Ammon's horn (tissue), 1 donor: ENCODE measurements around the gene PRKCE.

ENCODE experiments used
- DNase-seq: peaks from one replicate; pipeline ENCODE4 v3.0.0-alpha.2; 2016; ENCODE audit warnings: low spot score

PRKCE gene

DNA sequence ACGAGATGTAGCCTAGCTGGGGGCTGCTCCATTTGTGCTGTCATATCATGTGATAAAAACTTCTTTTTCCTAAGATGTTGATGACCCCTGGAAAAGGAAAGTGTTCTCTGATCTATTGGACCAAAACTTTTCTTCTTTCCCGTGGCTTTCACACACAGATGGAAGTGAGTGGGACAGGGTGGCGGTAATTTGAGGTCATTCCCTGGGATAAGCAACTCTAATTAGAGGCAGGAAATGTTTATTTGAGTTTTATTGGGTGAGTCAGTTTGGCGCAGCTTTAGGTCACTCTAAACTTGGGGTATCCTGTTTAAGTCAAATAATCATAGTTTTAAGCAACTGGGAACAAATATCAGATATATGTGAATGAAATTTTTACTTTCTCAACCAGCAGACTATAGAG, 424.8 kb downstream of the PRKCE start:
- DNase-seq: no peak

DNA sequence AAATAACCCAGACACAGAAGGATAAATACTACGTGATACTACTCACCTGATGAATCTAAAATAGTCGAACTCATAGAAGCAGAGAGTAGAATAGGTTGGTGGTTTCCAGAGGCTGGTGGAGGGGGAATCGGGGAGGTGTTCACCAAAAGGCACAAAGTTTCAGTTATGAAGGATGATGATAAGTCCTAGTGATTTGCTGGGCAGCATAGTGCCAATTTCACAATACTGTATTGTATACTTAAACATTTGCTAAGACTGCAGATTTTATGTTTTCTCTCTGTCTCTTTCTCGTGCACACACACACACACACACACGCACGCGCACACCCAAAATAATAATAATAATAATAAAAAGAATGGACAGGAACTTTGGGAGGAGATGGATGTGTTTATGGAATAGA, 425.4 kb downstream of the PRKCE start:
- DNase-seq: no peak

DNA sequence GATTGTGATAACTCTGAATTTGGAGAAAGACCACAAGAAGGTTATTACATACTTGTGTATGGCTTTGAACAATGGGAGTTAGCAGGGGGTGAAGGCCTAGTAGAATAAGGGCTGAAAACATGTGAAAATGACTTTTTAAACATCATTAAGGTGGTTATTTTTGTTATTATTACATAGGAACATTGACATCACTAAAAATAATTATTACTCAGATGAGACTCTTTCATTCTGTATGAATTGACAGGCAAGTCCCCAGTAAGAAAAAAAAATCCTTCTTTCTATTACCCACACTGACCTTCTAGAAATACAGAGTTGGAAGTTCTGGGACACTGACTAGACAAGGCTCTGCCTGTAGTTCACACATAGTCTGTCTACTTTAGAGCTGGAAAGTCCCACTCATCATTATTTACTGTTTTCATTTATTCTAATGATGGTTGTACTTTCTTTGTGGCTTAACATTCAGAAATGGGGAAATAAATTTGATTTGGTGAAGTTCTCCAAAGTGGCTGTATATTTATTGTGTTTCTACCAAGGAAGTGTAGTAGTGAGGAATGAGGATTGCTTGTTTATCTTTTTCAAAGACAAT, 426.1 kb downstream of the PRKCE start:
- DNase-seq: no peak

DNA sequence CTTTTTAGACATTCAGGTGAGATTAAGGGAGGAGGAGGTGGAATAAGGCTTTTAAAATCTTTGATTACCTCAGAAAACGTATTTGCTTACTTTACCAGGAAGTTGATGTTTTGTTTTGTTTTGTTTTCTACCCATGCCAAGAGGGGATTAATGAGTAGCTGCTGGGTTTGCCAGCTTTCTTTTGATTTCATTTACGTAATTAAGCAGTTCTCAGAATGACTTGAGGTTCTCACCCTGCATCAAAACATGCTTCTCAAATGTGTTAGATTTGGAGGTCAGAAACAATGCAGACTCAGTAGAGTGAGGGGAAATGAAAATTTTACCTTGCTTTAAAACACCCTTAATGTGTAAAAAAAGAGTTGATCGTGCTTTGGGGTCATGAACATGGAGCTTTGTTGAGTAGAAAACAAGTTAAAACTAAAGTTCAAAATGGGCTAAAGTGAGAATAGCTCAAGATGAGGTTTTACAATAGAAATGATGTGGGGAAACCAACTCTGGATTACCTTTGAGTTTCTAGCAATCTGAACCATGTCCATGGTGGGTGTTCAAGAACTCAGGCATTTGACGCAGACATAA, 428.6 kb downstream of the PRKCE start:
- DNase-seq: no peak

DNA sequence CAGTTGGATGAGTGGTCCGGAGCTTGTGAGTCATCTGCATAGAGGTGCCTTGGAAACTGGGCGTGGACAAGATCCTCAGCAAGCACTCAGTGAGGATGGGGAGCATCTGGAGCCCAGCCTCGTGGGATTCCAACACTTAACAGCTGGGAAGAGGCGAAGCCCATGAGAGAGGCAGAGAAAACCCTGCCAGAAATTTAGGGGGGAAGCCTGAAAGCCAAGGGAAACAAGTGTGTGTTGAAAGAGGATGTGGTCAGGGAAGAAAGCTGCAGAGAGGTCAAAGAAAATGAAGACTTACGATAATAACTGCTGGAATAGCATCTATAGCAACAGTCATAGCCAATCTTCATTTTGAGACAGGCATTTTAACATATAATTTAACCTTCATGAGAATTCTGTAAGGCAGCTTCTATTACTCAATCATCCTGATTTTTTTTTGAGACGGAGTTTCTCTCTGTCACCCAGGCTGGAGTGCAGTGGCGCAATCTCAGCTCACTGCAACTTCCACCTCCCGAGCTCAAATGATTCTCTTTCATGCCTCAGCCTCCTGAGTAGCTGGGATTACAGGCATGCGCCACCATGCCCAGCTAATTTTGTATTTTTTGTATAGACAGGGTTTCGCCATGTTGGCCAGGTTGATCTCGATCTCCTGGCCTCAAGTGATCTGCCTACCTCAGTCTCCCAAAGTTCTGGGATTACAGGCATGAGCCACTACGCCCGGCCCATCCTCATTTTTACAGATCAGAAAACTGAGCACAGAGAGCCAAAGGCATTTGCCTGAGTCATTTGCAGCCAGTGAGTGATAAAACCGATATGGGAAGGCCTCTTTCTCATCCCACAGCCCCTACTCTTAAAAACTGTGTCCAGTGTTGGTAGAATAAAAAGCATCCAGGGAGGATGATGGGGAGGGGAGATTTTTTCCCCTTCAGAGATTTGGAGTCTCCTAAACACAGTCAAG, 431.3 kb downstream of the PRKCE start:
- no peak for DNase-seq

DNA sequence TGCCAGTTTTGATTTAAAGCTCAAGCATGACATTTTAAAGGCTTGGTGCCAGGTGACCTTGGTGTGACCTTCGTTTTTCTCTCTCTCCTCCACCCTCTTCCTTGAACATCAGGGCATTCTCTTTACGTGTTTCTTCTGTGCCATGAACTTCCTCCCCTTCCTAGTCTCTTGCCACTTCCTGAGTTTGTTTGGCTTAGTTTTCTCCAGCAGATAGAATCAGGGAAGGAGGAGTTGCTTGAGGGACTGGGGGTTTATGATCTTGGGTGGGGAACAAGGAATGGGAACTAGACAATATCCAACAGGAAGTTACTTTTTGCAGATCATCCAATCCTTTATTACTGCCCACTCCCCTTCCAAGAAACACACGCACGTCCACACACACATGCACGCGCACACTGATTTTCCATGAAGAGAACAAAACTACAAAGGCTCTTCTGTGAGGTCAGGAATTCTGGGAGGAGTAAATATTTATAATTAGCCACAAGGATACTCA, 435.1 kb downstream of the PRKCE start:
- DNase-seq: no peak

DNA sequence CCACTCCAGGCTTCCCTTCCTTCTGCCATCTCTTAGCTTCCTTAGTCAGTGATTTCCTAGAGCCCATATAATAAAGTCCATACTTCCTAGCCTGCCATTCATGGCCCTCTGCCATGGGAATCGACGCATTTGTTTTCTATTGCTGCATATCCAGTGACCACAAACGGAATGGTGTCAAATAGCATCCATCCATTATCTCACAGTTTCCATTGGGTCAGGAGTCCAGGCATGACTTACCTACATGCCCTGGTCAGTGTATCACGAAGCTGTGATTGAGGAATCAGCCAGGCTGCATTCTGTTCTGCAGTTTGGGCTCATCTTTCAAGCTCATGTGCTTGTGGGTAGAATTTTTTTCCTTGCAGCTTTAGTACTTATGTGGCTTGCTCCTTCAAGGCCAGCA, 436.0 kb downstream of the PRKCE start:
- DNase-seq: no peak

DNA sequence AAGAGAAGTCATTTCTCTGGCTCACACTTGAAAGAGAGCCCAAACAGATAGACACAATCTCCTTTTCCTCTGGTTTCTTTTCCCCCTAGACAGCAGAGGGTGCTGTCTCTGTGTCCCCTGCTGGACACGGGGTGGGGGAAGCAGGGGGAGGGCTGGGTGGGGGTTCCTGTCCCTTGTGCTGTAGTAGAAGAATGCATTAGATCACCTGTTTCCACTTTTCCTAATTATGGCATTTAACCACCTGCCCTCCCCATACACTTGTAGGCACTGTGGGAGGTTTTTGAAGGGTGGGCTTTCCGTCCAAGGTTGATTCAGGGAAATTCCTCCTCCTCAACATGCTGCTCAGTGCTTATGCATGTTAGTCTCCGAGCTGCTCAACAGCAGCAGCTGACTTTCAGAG, 439.5 kb downstream of the PRKCE start:
- no peak for DNase-seq

DNA sequence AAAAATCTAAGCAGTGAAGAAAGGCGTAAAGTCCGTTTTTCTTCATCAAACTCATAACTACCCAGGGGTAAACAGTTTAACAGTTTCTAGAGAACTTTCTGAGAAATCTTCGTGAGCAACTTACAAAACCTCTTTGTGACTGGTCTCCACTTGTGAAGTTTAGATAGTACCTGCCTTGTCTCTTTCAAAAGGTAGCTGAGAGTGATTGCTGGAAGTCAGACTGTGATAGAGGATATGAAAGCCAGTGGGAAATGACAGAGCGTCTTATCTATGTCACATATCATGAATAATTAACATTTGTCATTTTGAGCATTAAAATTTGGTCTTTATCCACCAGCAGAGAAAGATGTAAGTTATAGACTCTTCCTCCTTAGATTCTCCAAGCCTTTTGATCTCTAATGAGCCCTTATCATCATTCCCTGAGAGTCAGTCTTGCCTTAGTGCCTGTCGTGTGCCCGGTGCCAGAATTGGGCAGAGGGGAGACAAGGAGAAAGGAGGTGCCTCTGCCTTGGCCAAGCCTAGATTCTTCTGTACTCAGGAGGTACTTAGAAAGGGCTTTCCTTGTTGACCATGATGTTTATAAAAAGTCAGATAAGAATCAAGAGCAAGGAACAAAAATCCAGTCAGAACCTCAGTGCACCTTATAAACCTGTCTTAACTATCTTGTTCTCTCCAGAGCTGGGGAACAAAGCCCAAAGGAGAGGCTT, 440.6 kb downstream of the PRKCE start:
- no peak for DNase-seq

DNA sequence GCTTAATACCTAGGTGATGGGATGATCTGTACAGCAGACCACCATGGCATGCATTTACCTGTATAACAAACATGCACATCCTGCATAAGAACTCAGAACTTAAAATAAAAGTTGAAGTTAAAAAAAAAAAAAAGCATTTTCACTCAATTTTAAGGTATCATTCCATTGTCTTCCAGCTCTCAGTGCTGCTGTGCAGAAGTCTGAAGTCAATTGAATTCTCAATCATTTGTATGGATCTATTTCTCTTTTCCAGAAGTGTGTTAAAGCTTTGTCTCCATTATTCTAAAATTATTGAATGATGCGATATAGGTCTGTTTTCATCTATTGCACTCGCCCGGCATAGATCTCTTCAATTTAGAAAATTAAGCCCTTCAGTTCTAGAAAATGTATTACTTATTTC, 443.2 kb downstream of the PRKCE start:
- no peak for DNase-seq

DNA sequence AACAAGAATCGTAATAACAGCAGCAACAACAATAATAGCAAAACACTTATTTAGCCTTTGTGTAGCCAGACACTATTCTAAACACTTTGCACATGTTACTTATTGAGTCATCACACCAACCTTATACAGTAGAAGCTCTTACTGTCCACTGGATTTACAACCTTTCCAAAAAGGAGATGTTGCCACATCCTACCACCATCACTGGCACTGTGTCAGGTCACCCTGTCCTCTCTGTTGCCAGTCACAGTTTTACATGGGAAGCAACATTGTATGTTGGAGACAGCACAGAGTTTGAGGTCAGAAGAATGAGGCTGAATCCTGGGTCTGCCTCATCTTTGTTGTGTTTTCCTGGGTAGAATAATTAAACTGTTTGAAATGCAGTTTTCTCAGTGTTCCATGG, 444.4 kb downstream of the PRKCE start:
- DNase-seq: no peak

DNA sequence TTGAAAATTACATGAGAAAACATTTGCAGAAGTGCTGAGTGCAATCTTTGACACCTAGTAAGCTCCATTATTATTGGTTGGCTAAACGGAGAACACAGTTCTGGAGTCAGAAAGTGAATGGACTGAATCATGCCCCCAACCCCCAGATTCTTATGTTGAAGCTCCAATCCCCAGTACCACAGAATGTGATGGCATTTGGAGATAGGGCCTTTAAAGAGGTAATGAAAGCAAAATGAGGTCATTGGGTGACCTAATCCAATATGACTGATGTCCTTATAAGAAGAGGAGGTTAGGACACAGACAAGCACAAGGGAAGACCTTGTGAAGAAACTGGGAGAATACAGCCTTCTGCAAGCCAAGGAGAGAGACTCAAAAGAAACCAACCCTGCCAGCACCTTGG, 444.8 kb downstream of the PRKCE start:
- DNase-seq: no peak

DNA sequence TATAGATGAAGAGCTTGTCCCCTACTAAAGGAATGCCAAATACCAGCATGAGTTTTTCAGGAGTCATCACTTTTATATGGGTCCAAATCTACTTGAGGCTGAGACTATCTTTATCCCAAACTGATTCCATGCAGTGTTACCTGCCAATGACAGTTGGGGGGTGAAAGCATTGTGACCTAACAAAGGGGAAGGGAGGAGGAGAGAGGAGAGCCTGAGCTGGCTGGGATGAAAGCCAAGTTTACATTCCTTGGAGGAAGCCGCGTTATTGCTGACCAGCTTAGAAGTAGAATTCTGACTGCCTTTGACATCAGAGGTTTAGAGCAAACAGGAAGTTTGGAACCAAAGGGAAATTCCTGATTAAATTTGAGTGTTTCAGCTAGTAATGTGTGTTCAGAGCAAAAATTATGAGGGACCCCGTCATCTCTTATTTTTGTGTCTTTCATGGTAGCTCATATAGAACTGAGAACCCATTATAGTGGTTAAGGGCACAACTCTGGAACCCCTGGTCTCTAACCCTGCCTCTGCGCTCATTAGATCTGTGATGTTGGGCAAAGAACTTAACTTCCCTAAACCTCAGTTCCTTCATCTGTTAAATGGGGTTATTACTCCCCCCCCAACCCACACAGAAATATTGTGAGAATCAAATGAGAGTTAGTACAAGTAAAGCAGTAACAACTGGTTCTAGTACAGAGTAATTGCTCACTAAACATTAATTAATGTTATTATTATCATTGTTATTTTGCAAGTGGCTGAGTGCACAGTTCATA, 446.4 kb downstream of the PRKCE start:
- DNase-seq: peak; percentile 72

DNA sequence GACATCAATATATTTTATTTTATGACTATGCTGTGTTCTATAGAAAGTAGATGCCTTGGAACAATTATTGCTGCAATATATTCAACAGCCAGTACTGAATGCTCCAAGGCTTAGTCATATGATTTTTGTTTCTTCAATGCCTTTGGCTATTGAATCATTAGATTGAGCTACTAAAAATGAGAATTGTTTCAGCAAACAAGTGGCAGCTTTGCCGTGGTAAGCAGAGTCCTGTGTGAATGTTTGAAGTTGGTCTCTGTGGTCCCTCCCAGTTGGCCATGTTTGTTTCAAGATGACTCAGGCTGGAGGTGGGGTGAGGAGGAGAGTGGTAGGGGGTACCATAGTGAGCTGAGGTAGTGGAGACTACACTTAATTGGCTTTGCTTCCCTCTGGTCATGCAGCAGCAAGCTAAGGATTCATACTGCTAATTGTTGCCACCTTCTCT, 447.2 kb downstream of the PRKCE start:
- no peak for DNase-seq

GRCh38 chr2:46101557-46102220, 450.2 kb downstream of the PRKCE start:
- DNase-seq: no peak

GRCh38 chr2:46106690-46107089, 455.2 kb downstream of the PRKCE start:
- DNase-seq: no peak

DNA sequence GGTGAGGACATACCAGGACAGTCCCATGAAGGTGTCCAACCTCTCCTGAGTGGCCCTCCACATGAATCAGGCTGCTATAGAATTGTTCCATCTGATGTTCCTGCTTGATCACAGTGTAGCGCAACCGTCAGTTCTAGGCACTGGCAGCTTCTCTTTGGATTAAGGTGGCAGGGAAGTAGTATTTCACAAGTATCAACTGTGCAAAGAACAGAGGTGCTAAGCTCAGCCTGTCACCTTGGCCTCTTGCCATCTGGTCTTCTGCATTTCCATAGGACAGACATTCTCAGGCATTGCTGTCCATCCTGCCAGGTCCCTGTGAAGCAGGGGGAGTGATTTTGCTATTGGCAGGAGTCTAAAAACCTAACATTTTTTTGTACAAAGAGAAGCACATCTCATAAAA, 463.5 kb downstream of the PRKCE start:
- DNase-seq: no peak

- no peak for DNase-seq
Measured at GRCh38 chr2:46116150-46116549, 464.7 kb downstream of the PRKCE start.

DNA sequence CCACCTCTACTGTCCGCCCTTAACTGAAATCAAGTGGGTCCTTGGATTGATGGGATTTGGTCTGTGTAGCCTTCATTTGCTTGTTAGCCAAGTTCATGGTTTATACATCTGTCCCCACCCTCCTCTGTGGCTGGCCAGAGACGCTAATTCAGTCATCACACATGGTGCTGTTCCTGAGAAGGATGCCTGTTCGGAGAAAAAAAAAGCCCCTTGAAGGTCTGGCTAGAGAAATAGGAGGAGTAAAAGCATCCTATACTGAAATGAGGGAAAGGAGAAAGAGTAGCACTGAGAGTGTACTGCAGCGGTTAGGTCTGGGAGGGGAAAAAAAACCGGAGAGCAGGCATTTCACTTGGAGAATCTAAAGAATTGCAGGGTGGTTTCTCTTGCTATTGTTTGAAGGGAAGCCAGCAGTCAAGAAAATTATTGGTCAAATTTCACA, 465.1 kb downstream of the PRKCE start:
- DNase-seq: no peak

DNA sequence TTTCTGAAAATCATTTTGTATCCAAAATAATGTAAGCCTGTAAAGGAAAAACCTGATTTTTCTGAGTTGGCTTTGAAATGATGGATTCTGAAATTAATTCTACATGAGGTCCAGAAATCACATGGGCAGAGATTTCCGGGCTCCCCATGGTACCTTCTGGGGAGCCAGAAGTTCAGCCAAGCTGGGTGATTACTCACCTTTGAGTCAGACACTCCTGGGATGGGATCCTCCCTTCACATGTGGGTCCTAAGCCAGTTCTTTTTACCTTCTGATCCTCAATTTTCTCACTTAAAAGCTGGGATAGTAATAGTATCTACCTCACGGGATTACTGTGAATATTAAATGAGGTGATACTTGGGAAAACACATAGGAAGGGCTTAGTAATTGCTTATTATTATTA, 465.9 kb downstream of the PRKCE start:
- DNase-seq: no peak

DNA sequence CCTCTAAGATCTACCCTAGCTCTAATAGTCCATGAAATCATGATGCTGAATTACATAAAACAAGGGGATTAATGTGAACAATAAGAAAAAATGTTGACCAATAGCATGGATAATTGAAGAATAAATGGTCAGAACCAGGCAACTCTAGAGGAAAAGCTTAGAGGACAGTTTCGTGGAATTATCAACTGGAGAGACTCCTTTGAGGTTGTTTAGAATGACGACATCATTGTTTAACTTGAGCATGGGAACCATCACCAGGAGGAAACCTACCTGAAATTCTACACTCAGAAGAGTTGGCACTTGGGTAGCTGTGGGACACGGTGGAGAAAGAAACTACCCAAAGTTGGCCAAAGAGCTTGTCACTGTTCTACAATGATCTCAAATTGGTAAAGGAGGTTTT, 466.5 kb downstream of the PRKCE start:
- no peak for DNase-seq
